IgD-negative memory B cell (primary cell): ENCODE measurements around the gene AGT. TPM values are rescaled to one million over a fixed set of nuclear protein-coding genes. Genes with fewer than 3 reads are reported as not detected.
"Not testable (repeated sequence)": the region's sequence is repeated elsewhere in the genome, so short reads cannot be mapped to it uniquely, and the experiment has no call there.

ENCODE experiments used
- H3K27ac Mint-ChIP-seq, 3 donors: one replicate each; pipeline ENCODE4 v1.8.0; 2020 to 2022; ENCODE audit warnings: mild to moderate bottlenecking in 3 of 3, mixed read lengths in 3 of 3, moderate library complexity in 1 of 3
- H3K27me3 Mint-ChIP-seq: one replicate; pipeline ENCODE4 v1.8.0; 2021; ENCODE audit warnings: mixed read lengths
- H3K36me3 Mint-ChIP-seq: one replicate; pipeline ENCODE4 v1.8.0; 2020; ENCODE audit warnings: mild to moderate bottlenecking, mixed read lengths
- H3K4me1 Mint-ChIP-seq, 3 donors: one replicate each; pipeline ENCODE4 v1.8.0; 2020 to 2022; ENCODE audit warnings: mixed read lengths in 3 of 3, mild to moderate bottlenecking in 1 of 3
- H3K4me3 Mint-ChIP-seq, 4 donors: one replicate each; pipeline ENCODE4 v1.8.0; 2020 to 2022; ENCODE audit warnings: mild to moderate bottlenecking in 4 of 4, mixed read lengths in 4 of 4, moderate library complexity in 3 of 4
- H3K9me3 Mint-ChIP-seq, 3 donors: one replicate each; pipeline ENCODE4 v1.8.0; 2020 to 2021; ENCODE audit warnings: mixed read lengths in 3 of 3, mild to moderate bottlenecking in 1 of 3
- polyA plus RNA-seq: library from polyadenylated mRNA; unstranded; fragments of 300-500 nt; fragmentation: Illumina TruSeq; gene quantifications from one replicate; pipeline ENCODE4 v1.2.3, GENCODE V29; 2021

AGT gene
- polyA plus RNA-seq, 1 donor from 2014 or later, result not detected

DNA sequence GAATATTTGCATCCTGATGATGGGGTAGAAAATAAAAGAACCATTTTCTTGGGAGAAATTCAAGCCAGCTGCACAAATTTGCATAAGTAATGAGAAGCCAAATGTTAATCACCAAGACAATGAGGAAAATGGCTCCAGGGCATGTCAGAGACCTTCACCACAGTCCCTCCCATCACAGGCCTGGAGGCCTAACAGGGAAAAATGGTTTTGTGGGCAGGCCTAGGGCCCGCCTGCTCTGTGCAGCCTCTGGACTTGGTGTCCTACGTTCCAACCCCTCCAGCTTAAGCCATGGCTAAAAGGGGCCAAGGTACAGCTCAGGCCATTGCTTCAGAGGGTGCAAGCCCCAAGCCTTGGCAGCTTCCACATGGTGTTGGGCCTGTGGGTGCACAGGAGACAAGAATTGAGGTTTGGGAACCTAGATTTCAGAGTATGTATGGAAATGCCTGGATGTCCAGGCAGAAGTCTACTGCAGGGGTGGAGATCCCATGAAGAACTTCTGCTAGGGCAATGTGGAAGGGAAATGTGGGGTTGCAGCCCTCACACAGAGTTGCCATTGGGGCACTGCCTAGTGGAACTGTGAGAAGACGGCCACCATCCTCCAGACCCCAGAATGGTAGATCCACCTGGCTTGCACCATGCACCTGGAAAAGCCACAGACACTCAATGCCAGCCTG is 8.1 kb upstream of the AGT start:
- peaks cover 3 to 13% (median 7%) of the 10 kb centered on the region in 3 donors for H3K9me3 Mint-ChIP-seq
- not testable (repeated sequence) for H3K4me1 Mint-ChIP-seq, H3K36me3 Mint-ChIP-seq, H3K27ac Mint-ChIP-seq, H3K4me3 Mint-ChIP-seq, H3K27me3 Mint-ChIP-seq

DNA sequence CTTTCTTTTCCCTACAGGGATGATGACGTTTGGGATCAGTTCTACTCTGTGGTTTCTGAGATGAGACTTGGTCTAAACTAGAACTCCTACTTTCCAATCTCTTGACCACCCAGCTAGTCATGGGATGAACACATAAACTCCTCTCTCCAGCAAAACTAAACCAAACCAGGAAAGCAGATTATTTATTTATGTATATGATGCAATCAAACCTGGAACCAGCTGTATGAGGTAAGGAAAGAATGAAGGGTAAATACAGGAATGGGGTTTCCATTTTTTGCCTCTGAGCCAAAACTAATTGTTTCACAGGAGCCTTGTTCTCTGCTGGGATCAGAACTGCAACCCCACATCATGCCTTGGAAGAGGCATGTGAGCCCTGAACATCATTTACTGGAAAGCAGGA is 3.3 kb upstream of the AGT start:
- Mint-ChIP-seq H3K4me3 (no peak overlapping the region), H3K27me3 (peaks cover 10% of the 10 kb centered on the region), H3K9me3 (peaks cover 5 to 13% (median 11%) of the 10 kb centered on the region in 3 donors), H3K27ac (no peak overlapping the region), H3K36me3 (no peaks in the 10 kb centered on the region), H3K4me1 (no peaks in the 10 kb centered on the region)

DNA sequence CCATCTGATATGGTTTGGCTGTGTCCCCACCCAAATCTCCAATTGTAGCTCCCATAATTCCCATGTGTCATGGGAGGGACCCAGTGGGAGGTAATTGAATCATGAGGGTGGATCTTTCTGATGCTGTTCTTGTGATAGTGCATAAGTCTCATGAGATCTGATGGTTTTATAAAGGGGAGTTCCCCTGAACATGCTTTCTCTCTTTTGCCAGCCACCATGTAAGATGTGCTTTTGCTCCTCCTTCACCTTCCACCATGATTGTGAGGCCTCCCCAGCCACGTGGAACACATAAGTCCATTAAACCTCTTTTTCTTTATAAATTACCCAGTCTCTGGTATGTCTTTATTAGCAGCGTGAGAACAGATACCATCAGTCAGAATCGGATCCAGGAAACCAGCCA is 2.5 kb upstream of the AGT start:
- not testable (repeated sequence) for H3K27me3 Mint-ChIP-seq, H3K36me3 Mint-ChIP-seq, H3K27ac Mint-ChIP-seq, H3K4me3 Mint-ChIP-seq, H3K4me1 Mint-ChIP-seq
- peaks cover 5 to 10% (median 8%) of the 10 kb centered on the region in 3 donors for H3K9me3 Mint-ChIP-seq

DNA sequence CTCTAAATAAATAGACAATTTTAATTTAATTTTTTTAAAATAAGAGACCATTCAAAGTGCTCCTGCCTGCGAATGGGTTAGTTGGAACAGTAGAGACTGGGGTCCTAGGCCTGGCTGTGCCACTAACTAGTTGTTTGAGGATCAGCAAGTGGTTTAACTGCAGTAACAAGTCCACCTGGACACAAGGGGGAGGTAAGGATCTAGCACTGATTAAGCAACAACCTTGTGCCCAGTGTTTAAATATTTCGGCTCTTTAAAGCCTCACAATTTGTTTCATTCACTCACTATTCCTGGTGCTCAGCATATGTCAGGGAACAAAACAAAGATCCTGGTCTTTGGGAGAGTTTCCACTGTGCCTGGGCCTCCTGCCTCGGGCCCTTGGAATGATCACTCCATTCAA is 1.6 kb upstream of the AGT start:
- no peak overlapping the region for H3K27ac Mint-ChIP-seq
- no peak overlapping the region for H3K4me3 Mint-ChIP-seq
- H3K9me3 Mint-ChIP-seq, result peaks cover 5 to 7% (median 5%) of the 10 kb centered on the region in 3 donors
- peaks cover 10% of the 10 kb centered on the region for H3K27me3 Mint-ChIP-seq
- no peaks in the 10 kb centered on the region for H3K36me3 Mint-ChIP-seq
- H3K4me1 Mint-ChIP-seq, result no peaks in the 10 kb centered on the region

DNA sequence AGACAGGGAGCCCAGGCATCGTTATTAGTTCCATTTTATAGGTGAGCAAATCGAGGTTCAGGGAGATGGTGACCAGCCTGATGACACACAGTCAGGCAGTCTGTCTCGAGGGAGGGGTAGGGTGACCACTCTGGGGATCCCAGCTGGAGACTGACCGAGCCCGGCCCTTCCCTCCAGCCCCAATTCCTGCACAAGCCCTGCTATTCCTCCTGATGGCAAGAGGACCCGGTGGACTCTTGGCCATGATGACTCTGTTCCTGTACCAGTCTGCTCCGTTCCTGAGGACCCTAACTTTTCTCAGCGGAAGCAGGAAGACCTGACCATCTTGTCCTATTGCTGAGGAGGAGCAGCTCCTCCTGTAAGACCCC is 391 bp downstream of the AGT start:
- Mint-ChIP-seq H3K4me3 (no peak overlapping the region), H3K4me1 (no peaks in the 10 kb centered on the region), H3K36me3 (peaks cover 3% of the 10 kb centered on the region), H3K27me3 (peaks cover 10% of the 10 kb centered on the region), H3K27ac (no peak overlapping the region), H3K9me3 (peaks cover 5 to 7% (median 5%) of the 10 kb centered on the region in 3 donors)

DNA sequence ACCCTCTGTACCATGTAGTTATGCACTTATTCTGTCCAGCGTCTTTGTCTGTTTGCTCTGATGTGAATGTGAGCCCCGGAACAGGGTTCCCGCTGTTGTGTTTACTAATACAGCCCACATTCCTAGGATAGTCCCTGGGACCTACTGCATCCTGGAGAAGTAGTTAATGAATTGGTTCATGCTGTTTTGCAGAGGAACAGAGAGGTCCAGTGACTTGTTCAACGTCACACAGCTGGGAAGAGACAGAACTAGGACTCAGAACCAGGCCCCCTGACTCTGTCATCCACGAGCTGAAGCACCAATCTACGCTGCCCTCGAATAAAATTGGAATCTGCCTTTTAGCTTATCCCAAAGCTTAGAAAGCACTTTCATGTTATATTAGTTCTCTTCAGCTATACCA is 784 bp downstream of the AGT start:
- Mint-ChIP-seq H3K4me3 (peak overlapping the region in 1 of 4 donors; percentile 19), H3K36me3 (peaks cover 6% of the 10 kb centered on the region), H3K4me1 (no peaks in the 10 kb centered on the region), H3K27me3 (peaks cover 10% of the 10 kb centered on the region), H3K9me3 (peaks cover 5 to 7% (median 5%) of the 10 kb centered on the region in 3 donors), H3K27ac (no peak overlapping the region)

DNA sequence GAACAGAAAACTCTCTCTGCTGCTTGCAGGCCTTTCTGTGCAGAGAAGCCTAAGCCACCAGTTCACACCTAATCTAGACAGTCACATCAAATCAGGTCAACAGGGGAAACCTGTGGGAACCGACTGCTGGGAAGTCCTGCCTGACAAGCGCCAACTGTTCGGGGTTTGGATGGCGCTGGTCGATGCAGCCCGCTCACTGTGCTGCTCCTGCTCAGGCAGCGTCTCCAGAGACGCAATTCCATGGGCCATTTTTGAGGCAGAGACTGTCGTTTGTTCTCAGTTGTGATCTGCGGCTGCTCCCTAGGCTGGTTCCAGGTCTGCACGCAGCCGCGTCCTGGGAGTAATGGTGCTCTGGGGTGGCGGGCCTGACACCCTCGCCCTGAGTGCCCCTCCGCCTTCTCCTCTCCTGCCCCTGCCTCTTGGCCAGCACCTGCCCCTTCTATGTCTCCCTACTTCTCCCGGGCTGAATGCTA is 1.4 kb downstream of the AGT start:
- no peak overlapping the region for H3K27ac Mint-ChIP-seq
- peaks cover 5 to 7% (median 5%) of the 10 kb centered on the region in 3 donors for H3K9me3 Mint-ChIP-seq
- peaks cover 12% of the 10 kb centered on the region for H3K27me3 Mint-ChIP-seq
- H3K36me3 Mint-ChIP-seq, result peaks cover 6% of the 10 kb centered on the region
- H3K4me3 Mint-ChIP-seq, result no peak overlapping the region
- H3K4me1 Mint-ChIP-seq, result peaks cover 0 to 2% (median 0%) of the 10 kb centered on the region in 3 donors

DNA sequence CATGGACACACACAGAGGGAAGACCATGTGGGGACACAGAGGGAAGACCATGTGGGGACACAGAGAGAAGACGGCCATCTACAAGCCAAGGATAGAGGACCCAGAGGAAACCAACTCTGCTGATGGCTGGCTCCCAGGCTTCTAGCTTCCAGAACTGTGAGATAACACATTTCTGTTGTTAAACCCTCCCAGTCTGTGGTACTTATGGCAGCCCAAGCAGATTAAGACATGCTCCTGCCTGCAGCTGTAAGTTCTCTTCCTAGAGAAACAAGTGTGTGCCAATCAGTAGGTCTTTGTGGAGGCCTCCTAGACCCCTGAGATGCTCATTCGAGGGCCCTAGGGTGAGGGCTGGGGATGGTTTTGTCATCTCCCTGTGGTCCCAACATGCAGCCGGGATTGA is 2.7 kb downstream of the AGT start:
- H3K36me3 Mint-ChIP-seq, result peaks cover 6% of the 10 kb centered on the region
- no peak overlapping the region for H3K27ac Mint-ChIP-seq
- H3K4me1 Mint-ChIP-seq, result peaks cover 0 to 2% (median 0%) of the 10 kb centered on the region in 3 donors
- no peak overlapping the region for H3K4me3 Mint-ChIP-seq
- peaks cover 11% of the 10 kb centered on the region for H3K27me3 Mint-ChIP-seq
- peaks cover 0 to 3% (median 0%) of the 10 kb centered on the region in 3 donors for H3K9me3 Mint-ChIP-seq

DNA sequence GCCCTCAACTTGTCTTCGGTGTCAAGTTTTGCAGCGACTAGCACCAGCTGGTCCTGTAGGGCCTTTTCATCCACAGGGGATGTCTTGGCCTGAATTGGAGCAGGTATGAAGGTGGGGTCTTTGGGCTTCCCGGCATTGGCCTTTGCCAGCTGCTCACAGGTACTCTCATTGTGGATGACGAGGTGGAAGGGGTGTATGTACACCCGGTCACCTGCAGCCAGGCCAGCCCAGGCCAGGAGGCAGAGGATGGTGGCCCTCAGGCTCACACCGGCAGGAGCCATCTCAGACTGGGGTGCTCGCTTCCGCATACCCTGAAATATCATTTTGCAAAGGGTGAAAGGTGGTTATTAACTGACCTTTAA is 3.4 kb downstream of the AGT start:
- Mint-ChIP-seq H3K27ac (no peak overlapping the region), H3K27me3 (peaks cover 11% of the 10 kb centered on the region)

DNA sequence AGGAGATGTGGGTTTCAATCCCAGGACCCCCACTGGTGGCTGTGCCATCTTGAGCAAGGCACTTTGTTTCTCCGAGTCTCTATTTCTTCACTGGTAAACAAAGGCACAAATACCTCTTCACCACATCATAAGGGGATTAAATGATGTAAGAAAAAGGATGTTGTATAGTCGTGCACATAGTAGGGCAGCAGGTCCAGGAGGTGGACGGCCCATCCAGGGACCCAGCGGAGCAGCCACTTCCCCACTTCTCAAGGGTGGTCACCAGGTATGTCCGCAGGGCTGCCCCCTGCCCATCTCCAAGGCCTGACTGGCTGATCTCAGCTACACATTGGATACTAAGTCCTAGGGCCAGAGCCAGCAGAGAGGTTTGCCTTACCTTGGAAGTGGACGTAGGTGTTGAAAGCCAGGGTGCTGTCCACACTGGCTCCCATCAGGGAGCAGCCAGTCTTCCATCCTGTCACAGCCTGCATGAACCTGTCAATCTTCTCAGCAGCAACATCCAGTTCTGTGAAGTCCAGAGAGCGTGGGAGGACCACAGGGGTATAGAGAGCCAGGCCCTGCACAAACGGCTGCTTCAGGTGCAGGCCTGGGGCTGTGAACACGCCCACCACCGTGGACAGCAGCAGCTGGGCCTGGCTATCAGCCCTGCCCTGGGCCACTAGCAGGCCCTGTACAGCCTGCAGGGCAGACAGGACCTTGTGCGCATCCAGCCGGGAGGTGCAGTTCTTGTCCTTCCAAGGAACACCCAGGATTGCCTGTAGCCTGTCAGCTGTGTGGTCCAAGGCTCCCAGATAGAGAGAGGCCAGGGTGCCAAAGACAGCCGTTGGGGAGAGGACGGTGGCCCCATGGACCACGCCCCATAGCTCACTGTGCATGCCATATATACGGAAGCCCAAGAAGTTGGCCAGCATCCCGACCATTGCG is 4.0 kb downstream of the AGT start:
- H3K27me3 Mint-ChIP-seq, result peaks cover 11% of the 10 kb centered on the region
- H3K27ac Mint-ChIP-seq, result no peak overlapping the region
- peaks cover 0 to 1% (median 0%) of the 10 kb centered on the region in 3 donors for H3K9me3 Mint-ChIP-seq
- H3K4me3 Mint-ChIP-seq, result no peak overlapping the region
- peaks cover 0 to 2% (median 0%) of the 10 kb centered on the region in 3 donors for H3K4me1 Mint-ChIP-seq
- peaks cover 6% of the 10 kb centered on the region for H3K36me3 Mint-ChIP-seq

More for the DNA sequence above, 3.4 kb downstream of the AGT start:
- Mint-ChIP-seq H3K4me1 (peaks cover 0 to 2% (median 0%) of the 10 kb centered on the region in 3 donors), H3K36me3 (peaks cover 6% of the 10 kb centered on the region), H3K4me3 (no peak overlapping the region), H3K9me3 (no peaks in the 10 kb centered on the region)

DNA sequence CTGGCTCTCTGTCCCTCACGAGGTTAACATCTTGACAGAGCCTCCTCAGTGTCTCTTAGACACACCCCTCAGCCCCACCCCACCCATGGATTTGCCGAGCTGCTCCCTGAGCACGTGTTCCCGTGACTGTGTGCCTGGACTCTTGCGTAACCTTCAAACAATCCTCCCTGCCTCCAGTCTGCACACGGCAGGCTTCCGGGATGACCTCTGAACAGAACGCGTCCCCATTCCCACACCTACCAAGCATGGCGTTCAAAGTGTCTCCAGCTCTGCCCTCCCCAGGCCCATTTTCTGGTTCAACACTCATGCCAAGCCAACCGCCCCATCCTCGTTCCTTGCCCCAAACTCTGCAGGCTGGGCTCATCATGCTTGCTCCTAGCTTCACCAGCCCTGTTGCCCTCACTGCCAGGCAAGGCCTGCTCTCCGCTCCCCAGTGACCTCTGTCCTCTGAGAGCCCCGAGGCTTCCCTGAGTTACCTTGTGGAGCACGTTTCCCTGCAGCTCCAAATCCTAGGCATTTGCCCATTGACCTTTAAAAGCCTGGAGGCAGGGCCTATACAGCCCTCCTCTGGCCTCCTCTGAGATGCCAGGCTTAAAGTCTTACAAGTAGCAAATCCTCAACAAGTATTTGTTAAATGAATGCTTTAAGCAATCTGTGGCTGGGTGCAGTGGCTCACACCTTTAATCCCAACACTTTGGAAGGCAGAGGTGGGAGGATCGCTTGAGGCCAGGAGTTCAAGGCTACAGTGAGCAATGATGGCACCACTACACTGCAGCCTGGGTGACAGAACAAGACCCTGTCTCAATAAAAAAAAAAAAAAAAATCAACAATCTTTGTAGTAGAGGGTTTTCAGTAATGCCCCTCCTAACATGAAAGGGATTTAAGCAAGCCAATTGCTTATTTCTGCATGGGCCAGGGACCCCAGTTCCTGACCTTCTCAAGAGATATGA is 5.0 kb downstream of the AGT start:
- H3K9me3 Mint-ChIP-seq, result peaks cover 0 to 2% (median 0%) of the 10 kb centered on the region in 3 donors
- peaks cover 6% of the 10 kb centered on the region for H3K36me3 Mint-ChIP-seq
- peaks cover 0 to 2% (median 0%) of the 10 kb centered on the region in 3 donors for H3K4me1 Mint-ChIP-seq
- peaks cover 8% of the 10 kb centered on the region for H3K27me3 Mint-ChIP-seq
- no peak overlapping the region for H3K4me3 Mint-ChIP-seq
- no peak overlapping the region for H3K27ac Mint-ChIP-seq

DNA sequence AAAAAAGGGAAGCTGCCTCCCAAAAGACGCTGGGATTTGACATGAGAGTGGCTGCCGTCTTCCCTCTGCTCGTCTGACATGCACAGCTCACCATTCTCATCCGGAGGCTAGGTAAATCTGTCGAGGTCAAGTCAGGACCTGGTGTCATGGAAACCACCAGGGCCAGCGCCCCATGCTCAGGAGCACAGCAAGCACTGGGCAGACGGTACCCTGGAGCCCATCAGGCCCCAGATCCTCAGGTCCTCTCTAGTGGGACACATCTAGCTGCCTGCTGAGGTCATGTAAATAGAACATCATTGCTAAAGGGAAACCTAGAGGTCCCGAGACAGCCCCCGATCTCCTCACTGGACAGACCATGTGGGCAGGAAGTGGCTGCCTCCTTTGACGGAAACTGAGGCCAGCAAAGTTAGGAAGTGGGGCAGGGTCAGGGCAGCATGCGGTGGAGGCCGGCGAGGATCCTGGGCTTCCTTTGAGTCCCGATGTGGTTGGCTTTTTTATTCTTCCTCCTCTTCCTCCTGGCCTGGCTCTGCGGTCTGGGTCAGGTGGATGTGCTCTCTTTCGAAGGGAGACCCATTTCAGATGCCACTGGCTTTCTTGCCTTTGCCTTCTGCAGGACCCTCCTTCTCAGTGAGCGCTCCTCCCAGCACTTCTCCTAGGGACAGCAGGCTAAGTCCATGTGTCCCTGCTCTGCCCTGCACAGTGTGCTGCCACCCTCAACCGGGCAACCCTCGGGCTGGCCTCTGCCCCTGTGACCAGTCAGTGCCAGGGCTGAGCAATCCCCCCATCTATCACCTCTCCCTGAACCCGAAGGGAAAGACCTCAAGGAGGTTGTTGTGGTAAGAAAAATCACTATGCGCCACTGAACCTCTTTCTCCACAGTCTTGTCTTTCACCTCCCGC is 5.9 kb downstream of the AGT start:
- Mint-ChIP-seq H3K36me3 (peaks cover 6% of the 10 kb centered on the region), H3K27me3 (peaks cover 6% of the 10 kb centered on the region), H3K4me1 (peaks cover 0 to 2% (median 0%) of the 10 kb centered on the region in 3 donors), H3K9me3 (peaks cover 0 to 2% (median 0%) of the 10 kb centered on the region in 3 donors), H3K4me3 (peak overlapping the region in 1 of 4 donors; percentile 47), H3K27ac (no peak overlapping the region)

DNA sequence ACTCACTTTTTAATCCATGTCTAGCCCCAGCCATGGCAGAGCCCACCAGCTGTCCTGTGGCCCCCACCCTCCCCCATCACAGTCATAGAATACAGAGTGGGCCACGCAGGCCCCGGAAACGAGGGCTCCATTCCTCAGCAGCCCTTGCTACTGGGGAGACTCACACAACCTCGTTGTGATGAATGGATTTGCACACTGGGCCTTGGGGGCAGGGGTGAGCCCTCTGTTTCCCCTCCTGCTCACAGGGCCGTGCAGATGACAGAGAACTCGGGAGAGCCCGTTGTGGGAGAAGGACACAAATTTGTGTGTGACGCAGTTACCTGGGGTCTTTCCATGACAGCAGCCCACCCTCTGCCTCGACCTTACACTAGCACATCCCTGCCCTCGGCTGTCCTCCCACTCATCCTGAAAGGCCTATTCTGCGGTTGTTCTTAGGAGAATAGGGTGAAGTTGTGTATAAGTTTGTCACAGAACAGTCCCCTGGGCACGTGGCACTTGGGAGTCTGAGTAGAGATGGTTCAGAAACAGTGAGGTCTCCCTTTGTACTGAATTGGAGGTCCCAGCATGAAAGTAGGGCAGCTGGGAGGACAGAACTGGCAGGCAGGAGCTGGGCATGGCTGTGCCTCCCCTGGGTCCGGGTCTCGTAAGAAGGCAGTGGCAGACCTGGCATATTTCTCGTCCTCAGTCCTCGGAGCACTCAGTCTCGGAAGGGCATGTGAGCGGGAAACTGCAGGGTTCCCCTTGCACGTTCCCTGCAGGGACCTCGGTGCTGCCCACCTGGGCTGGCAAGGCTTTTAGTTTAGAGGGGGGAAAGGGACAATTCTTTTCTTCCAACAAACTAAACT is 6.8 kb downstream of the AGT start:
- no peak overlapping the region for H3K4me3 Mint-ChIP-seq
- H3K36me3 Mint-ChIP-seq, result peaks cover 6% of the 10 kb centered on the region
- peaks cover 0 to 2% (median 0%) of the 10 kb centered on the region in 3 donors for H3K9me3 Mint-ChIP-seq
- peaks cover 0 to 2% (median 0%) of the 10 kb centered on the region in 3 donors for H3K4me1 Mint-ChIP-seq
- no peak overlapping the region for H3K27ac Mint-ChIP-seq
- H3K27me3 Mint-ChIP-seq, result peaks cover 3% of the 10 kb centered on the region
